Femur (tissue), 1 donor: ENCODE measurements around the gene OXGR1.
A peak's percentile ranks its signal among the peaks of the same experiment; 100 is the strongest.
"Not testable (repeated sequence)": the region's sequence is repeated elsewhere in the genome, so short reads cannot be mapped to it uniquely, and the experiment has no call there.

Experiments
- DNase-seq: peaks from one replicate; pipeline ENCODE4 v3.0.0-alpha.2; 2017

The OXGR1 gene

DNA sequence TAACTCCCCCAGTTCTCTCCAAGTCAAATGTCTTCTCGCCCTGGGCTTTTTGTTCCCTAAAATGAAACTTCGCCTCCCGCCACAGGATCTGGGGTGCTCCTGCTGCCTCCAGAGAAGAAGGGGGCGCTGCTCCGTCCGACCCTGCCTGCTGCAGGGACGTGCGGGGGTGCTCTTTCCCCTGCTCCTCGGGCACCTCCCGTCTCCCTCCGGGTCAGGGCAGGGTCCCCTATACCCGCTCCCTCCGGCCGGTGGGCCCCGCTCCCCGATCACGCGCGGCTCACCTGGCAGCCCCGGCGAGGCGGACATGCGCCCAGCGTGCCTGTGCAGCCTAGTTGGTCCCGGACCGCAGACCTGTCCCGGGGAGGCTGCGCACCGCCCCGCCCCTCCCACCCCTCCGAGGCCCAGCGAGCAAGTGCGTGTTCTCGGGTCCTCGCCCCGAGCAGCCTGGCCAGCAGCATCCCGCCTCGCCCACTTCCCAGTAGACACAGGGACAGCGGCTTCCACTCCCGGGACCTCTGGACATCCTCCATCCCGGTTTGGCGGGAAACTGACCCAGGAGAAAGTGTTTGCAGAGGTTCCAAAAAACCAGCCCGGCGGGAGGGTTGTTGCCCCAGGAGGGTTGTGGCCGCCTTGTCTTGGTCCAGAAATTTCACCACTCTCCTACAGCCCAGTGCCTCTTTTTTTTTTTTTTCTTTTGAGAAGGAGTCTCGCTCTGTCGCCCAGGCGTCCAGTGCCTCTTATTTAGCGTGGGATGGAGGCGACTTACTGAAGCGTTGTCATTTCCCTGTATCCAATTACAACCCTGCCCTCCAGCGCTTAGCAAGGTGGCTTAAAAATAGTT is at the start of gene OXGR1:
Gene OXGR1, minus strand, starts transcription at position 460 of the 841 bp plus-strand sequence. CDS start 6,717 bp downstream, outside the sequence.
- peak; percentile 45 for DNase-seq

DNA sequence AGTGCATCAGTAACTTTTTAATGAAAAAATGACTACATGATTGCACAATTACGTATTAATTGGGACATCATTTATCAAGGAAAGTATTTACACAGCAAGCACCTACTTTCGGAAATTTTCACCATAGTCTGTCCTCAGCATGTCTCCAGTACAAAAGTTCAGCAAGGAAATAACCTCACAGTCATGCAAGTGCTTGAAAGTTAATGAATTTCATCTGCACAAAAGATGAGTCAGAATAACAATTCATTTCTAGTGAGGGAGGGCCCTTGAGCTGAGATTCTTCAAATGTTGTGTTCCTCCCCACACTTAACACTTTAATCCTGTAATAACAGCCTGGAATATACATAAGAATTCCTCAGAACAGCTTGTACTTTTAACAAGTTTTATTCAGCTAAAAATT is 49.0 kb upstream of the OXGR1 start:
- no peak for DNase-seq

DNA sequence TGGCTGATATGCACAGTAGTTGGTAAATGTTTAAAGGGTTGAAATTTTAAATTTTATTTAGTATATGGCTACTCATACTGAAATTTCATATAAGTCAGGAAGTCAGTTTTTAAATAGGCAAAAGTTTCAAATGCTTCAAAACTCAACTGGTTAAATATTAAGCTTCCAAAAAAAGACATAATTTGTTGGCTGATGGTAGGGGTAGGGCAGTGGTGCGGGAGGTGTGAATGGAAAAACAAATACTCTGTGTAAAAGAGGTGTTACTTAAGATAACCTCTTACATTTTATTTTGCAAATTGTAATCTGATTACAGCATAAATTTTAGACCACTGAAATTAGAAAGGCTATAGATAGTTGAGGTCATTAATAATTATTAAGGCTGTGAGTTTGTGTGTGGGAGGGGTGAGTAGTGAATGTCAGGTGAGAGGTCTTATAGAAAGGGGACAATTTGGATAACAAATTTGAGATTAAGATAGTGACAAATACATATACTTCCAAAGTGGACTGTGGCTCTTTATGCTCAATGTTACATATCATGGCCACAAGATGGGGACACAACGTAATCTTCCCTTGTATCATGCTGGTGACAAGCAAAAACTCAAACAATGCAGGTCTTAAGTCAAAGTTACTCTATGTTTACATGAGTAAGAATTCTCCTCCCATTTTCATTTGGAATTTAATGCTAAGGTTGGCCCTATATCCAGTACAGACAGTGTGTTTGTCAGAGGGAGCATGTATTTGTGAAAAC is 36.6 kb upstream of the OXGR1 start:
- DNase-seq, result no peak

DNA sequence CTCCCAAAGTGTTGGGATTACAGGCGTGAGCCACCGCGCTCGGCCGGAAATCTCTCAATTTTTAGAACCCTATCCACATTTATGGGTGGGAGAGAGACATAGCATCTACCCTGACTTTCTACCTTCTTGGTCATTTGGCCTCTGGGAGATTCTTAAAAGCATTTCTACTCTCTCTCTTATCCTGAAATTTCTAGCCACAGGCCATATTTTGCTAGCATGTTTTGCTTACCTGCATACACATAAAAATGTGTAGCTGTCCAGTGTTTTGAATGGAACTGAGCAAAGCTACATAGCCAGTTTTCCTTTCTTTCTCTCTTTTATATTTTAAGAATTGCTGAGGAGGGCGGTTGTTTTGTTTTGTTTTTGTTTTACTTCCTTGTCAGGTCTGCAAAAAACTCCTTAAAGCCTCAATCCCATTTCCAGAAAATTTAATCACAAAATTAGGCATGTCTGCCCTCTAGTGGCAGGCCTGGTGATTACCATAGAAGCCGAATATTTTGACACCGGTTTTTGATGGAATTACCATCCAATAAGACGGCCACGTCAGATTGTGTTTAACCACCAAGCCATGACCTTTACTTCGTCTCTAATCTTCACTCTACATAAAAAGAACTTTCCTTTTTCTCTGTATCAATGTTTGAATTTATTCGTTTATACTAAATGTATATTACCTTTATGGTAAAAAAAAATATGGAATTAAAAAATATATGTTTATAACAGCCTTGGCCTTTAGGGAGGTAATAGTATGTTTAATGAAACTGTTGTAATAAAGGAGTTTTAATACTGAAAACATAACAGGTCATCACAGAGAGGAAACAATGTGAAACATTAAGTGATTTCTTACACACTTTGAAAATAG is 34.4 kb upstream of the OXGR1 start:
- DNase-seq, result peak; percentile 73

DNA sequence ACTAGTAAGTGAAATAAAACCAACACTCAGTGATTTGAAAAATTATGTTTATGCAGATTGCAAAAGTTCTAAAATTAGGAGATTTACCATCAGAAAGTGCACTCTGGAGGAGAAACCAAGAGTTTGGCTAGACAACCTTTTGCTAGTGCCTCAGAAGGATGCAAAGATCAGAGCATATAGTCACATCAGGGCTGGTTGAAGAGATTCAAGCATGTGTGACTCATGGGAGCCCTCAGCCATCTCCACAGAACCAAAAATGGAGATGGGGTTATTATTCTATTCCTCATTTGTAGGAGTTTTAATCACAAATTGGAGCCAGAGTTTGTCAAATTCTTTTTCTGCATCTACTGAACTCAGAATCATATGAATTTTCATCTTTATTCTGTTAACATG is 32.9 kb upstream of the OXGR1 start:
- no peak for DNase-seq

DNA sequence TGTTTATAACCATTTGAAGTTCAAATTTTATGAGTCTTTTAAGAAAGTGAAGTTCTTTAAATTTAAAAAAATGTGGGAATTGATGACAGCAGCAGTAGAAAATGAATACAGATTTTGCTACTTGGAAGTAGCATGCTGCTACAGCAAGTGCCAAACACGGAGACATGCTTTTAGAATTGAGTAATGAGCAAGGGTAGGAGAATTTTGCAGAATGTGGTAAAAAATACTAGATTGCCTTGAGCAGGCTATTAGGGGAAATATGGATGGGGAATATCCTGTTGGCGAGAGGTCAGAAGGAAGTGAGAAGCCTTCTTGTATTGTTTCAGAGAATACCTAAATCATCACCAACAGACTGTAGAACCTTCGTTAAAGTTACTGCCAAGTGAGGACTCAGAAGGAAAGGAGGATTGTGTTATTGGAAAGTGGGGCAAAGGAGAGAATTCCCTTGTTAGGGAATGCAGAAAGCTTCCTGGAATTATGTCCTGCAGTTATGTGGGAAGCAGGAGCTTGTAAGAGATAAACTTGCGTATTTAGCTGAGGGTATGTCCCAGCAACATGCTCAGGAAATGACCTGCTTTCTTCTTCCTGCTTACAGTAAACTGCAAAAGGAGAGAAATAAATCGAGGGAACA is 32.4 kb upstream of the OXGR1 start:
- no peak for DNase-seq

DNA sequence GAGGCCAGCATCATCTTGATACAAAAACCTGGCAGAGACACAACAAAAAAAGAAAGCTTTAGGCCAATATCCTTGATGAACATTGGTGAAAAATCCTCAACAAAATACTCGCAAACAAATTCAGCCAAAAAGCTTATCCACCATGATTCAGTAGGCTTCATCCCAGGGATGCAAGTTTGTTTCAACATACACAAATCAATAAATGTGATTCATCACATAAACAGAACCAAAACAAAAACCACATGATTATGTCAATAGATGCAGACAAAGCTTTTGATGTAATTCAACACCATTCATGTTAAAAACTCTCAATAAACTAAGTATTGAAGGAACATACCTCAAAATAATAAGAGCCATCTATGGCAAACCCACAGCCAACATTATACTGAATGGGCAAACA is 29.5 kb upstream of the OXGR1 start:
- DNase-seq, result not testable (repeated sequence)

DNA sequence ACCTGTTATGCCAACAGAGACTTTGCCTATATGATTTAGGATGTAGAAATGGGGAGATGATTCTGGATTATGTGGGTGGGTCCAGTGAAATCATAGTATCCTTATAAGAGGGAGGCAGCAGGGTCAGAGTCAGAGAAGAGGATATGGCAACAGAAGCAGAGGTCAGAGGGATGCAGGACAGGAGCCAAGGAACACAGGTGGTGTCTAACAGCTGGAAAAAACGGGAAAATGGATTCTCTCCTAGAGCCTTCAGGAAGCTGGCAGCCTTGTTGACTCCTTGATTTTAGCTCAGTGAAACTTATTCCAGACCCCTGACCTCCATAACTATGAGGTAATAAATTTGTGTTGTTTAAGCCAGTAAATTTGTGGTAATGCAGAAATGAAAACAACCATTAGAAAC is 28.8 kb upstream of the OXGR1 start:
- DNase-seq, result no peak

DNA sequence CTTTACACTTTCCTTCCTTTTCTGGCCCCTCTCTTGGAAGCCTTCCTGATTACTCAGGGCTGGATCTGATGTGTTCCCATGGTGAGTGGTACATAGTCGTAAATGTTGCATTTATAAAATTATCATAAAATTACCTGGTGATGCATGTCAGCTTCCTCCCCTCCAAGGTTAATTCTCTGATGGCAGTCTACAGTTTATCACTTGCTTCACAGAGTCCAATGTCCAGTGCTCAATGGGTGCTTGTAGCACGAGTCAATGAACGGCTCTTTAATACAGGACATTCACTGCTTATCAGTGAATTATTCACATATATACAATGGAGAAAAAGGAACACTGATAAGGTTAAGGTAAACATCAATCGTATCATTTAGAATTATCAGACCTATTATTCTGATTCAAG is 27.0 kb upstream of the OXGR1 start:
- no peak for DNase-seq

DNA sequence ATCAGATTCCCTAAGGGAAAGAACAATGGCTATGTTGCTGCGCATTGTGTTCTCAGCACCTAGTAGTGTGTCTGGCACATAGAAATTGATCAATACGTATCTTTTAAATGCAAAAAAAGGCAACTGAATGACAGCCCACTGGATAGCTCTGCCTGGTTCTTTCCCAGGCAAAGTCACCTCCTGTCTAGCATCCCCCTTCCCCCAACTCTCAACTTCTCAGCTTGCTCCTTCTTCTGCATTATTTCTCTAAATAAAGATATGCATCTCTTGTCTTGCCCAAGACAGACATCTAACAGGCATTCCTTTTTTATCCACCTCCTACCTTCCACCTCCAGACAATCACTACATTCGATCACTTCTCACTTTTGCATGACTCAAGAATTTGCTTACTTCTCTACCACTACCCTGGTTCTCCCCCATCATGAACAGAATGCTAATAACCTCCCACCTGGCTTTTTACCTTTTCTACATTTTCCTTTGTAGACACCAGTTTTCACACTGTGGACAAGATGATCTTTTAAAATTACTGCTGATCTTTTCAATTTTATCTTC is 26.5 kb upstream of the OXGR1 start:
- no peak for DNase-seq

DNA sequence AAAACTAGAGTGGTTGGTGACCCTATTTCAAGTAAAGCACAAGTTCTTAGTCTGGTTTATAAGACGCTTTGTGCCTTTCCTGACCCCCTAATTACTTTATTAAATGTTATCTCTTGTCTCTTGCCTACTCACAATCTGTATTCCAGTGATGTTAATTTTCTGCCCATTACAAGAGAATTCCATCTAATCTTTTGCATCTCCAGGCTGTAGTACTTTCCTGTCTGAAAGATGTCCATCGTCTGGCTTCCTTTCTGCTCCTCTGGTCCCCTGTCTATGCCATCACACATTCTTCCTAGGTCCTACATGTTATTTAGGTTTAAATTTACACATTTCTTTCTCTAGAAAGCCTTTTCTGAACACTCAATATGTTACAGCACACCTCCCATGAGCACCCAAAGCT is 25.9 kb upstream of the OXGR1 start:
- no peak for DNase-seq

DNA sequence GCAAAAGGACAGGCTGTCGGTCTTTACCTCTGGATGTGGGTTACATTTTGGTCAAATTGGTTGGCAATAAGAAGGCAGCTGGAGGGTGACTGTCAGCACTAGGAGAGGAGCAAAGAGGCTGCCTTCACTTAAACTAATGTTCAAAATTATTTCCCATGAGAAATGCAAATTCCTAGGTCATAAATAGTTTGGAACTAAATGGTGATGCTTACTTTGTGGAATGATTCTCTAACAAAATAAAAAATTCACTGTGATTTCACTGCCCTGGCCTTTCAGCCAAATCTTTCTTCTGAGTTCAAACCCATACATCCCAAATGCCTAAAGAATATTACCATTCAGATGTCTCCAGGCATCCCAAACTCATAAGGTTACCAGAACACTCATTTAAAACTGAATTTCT is 25.0 kb upstream of the OXGR1 start:
- DNase-seq, result no peak

DNA sequence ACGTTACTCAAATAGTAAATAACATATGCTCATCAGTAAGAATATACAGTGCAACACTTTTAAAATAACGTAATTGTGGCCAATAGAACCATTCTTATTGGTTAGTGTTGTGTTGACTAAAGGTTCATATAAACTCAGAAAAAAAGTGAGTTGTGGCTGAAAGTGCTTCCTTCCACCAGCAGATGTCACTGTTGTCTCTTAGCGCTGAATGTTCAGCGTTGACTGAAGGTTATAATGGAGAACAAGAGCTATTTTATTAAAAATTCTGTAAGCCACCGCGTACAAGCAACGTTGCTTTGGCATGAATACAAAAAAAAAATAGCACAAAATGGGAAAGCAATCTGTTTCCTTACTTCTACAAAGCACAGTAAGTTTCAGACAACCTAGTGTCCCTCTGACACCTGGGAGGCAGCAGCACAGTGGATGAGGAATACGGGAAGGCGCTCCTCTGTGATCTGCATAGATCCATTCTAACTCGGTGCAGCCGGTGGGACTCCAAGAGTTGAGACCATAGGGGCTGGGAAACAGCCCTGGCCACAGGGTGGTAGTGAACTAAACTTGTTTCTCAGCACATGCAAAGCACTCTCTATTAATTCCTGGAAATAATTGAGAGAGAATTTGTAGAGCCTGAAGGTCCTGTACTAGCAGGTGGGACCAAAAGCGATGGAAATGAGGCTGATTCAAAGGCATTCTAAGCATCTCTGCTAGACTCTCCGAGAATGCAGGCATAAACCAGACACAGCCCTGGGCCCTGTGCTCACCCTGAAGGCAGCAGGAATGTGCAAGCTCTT is 23.9 kb upstream of the OXGR1 start:
- peak; percentile 51 for DNase-seq

DNA sequence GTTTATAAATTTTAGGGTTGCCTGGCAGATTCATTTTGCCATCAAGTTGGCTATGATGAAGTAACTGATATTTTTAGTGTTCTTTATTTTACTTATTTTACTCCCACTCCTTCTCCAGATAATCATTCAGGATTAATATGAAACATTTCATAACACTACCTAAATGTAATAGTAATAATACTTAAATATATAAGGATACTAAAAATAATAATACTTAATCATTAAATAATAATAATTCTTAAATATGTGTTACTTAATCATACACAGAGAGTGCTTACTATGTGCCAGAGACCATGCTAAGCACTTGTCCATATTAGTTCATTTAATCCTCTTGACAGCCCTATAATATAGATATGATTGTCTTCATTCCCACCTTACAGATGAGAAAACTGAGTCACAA is 23.0 kb upstream of the OXGR1 start:
- DNase-seq, result no peak

DNA sequence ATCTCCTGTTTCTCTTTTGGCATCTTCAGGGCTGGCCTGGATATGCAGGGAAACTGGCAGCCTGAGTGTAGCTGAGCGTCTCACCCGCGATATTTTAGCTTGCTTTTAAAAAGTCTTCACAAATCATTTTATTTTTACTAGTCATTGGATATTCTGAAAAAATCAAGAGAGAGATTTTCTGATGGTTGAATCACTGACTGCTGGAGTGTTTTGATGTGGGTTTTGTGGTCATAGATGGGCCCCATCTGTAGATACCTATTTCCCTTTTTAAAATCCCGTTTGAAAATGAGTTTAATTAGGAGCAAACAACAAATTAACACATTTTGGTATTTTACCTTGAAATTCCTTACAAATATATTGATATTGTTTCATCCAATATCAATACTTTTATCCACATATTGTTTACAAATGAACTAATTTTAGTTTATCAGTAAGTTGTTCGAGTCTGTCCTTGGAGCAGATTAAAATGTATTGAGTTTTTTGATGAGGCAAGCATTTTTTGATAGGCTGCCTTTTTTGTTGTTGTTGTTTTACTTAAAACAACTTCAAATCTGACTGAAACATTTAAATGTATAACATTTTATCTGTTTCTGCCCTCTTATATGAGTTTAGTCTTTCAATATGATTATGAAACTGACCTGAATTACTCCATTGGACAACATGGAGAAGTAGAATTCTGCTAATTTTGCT is 21.5 kb upstream of the OXGR1 start:
- no peak for DNase-seq

DNA sequence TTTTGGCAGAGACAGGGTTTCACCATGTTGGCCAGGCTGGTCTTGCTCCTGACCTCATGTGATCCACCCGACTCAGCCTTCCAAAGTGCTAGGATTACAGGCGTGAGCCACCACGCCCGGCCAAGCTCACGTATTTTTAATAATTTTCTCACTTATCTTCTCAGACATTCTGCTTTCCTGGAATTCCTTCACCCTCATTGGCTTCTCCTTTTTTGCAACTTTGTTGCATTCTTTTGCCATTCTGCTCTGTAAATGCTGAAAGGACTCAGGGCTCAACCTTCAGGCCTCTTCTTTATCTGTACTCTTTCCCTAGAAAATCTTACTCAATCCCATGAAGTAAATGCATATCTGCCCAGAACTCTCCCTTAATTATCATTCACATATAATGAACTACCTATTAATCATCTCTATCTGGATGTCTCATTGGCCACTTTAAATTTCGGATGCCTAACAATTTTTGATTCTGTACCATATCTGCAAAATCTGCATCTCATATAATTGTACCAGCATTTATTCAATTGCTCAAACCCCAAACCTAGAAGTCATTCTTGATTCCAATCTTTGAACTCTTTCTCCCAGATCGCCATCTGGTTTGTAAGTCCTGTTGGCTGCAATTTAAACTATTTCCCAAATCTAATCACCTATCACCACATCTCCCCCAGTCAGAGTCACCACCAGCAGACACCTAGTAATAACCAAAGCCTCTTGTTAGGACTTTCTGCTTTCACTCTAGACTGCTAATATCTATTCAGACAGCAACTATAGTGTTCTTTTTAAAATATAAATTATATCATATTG is 18.2 kb upstream of the OXGR1 start:
- no peak for DNase-seq

DNA sequence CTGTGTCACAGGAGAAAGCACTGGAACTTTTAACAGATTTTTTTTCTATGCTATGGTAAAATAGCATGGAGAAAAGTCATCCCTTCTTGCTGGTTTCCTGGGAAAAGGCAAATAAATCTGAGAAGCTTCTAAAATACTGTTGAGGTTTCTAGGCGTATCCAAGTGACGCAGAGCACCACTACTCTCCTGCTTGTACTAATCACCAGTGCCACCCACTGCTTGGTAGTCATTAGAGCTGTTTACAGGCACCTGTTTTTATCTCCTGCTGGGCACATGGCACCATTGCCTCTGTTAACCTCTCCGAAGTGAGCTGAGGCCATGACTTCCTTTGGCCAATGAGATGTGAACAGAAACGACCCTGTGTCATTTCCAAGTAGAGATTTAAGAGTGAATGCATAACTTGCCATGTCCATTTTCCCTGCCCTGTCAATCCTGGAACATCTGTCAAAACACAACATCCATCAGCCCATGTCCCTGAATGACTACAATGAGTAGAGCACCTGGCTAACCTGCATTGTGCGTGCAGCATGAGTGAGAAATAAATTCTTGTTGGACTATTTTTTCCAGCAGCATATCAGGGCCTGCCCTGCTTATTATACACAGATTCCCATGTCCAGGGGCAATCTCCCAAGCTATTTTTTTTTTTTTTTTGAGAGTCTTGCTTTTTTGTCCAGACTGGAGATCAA is 17.3 kb upstream of the OXGR1 start:
- no peak for DNase-seq

DNA sequence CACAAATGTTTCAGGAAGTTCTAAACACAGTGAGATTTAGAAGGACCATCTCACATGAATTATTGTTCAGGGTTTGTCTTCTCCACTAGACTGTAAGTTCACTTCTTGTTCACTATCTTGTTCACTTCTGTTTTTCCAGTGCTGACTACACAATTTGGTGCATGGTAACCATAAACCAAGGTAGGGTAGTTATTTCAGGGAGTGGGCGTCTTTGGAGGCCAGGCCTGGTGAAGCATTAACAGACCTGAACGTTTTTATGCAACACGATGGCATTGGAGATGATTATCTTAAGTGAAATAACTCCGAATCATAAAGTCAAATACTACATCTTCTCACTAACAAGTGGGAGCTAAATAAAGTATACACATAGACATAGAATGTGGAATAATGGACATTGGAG is 14.4 kb upstream of the OXGR1 start:
- no peak for DNase-seq

DNA sequence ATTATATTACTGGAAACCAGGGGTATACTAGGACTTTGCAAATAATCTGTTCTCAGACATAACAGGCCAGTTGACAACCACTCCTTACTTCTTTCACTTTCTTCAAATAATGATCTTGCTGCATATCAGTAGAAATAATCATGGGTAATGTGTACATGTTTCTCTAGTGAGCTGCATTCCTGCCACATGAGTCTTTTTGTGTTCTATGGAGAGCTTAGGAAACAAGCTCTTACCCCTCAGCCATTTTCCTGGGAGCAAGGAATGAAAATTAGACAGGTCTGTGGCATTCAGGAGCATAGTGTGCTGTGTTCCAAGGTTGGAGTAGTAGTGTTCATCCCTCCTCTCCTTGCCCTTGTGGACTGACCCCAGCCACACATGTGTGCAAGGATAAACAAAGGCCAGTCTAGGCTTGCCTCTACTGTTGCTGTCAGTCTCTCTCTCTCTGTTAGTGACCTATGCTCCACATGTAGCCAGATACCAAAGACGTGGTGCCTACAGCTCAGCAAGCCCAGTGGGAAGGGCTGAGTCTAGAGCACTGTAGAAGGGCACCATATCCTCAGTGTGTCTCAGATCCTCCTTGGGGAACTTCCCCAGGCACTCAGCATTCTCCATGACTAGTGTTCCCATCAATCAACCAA is 11.5 kb upstream of the OXGR1 start:
- DNase-seq, result no peak
